GM10266 (cell line): ENCODE results near the gene DMBX1.

ENCODE experiments used
- DNase-seq: peaks from one replicate; pipeline ENCODE4 v3.0.0; 2012; ENCODE audit errors: extremely low spot score
- TF ChIP-seq, protein P1 (sequence below): IDR thresholded peaks from 2 replicates; pipeline ENCODE4 v1.5.1; 2012; ENCODE audit warnings: mild to moderate bottlenecking, low read depth; ENCODE audit not compliant: control insufficient read depth, insufficient read depth; ENCODE audit errors: missing control alignments

The DMBX1 gene

DNA sequence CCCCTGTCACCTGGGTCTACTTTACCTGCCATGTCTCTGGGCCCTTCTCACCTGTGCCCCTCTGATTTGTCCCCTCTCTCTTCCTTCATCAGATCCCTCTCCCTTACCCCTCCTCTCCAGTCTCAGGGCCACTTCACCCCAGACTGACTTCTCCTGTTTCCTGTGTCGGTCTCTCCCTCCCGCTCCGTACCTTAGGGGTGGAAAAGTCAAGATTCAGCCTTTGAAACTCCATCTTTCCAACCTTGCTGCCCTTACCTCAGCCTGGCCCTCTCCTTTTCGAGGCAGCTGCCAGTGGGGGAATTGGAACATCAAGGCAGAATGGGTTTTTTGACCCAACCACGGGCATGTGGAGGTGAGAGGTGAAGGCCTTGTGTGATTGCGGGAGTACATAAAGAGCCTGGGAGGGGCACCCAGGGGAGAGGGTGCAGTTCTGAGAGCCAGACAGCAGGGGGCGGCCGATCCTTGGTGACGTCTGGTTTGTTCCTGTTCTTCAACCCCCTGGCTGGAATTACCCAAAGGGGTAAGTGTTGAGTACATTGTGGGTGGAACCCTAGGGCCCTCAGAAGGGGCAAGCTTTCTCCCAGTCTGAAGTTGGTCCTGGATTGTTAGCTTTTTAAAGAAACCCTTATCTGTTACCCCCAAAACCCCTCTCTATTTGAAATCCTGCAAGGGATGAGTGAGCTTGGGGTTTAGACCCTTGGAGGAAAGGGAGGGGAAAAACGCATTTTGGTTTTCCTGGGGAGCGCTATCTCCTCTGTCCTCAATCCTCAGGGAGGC, 12.3 kb upstream of the DMBX1 start:
- TF ChIP-seq, protein P1, sequence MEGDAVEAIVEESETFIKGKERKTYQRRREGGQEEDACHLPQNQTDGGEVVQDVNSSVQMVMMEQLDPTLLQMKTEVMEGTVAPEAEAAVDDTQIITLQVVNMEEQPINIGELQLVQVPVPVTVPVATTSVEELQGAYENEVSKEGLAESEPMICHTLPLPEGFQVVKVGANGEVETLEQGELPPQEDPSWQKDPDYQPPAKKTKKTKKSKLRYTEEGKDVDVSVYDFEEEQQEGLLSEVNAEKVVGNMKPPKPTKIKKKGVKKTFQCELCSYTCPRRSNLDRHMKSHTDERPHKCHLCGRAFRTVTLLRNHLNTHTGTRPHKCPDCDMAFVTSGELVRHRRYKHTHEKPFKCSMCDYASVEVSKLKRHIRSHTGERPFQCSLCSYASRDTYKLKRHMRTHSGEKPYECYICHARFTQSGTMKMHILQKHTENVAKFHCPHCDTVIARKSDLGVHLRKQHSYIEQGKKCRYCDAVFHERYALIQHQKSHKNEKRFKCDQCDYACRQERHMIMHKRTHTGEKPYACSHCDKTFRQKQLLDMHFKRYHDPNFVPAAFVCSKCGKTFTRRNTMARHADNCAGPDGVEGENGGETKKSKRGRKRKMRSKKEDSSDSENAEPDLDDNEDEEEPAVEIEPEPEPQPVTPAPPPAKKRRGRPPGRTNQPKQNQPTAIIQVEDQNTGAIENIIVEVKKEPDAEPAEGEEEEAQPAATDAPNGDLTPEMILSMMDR: peak; percentile 87
- DNase-seq: peak; percentile 91

DNA sequence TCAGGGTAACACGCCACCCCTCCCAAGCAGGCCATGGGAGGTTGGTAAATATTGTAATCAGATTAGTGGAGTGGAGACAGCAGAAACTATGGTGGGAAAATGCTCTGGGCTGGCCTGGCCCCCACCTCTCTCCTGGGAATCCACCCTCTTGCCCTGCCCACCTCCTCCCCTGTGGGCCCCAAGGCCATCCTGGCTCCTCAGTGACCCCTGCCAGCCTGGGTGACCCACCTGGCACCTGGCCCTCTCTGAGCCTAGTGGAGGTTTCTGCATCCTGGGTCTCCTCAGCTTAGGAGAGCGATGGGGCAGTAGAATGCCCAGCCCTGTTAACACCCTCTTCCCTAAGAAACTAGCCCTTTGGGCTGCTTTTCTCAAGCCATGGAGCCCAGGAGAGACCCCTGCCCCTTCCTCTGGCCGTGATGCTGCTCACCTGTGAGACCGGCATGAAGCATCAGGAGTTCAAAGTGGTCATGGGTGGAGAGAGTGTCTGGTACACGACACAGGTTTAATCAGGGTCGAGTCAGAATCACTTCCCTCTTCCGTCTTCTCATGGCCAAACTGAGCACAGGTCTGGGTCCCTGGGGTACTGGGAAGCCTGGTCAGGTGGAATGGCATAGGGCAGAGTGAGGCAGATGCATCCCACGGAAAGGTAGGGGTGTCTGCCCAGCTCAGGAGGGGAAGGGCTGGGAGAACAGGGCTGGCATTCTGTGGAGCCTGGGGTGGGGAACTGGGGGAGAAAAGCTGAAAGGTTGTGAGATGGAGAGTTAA, 10.7 kb upstream of the DMBX1 start:
- TF ChIP-seq, protein P1: no peak
- no peak for DNase-seq

DNA sequence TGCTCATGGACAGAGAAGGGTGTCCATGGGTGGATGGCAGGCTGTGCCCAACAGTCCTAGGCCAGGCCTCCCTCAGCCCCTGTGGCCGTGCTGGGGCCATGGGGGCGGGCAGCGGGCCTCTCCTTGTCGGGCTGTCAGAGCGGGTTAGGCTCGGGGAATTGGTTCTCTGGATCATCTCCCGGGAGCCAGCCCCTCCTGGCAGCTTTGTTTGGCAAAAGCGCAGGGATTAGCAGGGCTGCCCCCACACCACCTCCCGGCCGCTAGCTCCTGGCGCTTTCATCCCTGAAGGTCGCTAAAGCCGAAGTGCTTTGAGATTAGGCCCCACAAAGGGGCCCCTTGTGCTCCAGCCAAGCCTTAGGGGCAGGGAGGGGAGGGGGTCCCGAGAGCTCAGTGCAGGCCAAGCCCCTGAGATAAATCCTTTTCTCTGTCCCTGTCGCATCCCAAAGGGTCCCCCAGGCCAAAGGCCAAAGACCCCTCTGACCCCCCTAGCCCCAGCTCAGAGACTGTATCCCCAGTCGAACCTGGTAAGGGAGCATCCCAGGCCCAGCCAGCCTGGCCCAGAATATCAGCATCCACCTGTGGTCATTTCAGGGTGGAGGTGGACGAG, 9.8 kb upstream of the DMBX1 start:
- no peak for DNase-seq
- TF ChIP-seq, protein P1: no peak

DNA sequence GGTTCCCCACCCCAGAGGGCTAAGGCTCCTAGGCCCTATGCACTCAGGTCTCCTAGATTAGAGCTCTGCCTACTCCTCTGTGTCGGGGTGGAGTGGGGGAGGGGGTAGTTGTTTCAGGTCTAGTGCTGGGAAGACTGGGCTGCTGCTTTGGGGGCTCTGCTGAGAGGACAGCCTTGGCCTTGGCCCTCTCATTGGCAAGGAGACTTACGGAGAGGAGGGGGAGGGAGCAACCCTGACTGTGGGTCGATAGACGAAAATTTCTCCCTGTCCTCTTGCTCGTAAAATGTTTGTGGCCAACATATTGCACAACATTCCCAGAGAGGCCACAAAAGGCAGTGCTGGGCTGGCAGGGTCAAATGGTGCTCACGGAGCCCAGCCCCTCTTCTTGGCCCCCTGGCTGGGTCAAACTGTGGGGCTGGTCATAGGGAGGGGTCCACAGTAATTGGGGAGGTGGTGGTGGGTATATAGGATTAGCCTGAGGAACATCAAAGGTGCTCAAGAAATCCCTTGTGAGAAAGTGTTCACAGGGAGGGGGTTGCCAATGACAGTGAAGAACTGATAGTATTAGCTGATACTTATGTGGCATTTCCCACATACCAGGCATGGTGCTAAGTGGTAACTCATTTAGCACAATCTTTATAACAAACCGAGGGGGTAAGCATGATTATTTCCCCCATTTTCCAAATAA, 8.5 kb upstream of the DMBX1 start:
- no peak for DNase-seq
- TF ChIP-seq, protein P1: no peak

DNA sequence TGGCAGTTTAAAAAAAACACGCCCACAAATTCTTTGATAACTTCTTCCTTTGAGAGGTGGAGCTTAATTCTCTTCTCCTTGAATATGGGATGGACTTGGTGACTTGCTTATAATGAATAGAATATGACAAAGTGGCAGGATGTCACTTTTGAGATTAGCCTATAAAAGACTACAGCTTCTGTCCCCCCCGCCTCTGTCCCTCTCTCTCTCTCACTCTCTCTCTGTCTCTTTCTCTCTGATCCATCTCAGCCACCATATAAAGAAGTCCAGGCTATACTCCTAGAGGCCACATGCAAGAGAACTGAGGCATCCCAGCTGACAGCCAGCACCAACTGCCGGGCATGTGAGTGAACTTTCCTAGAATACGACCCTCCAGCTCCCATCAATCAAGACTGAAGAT, 7.7 kb upstream of the DMBX1 start:
- no peak for DNase-seq
- TF ChIP-seq, protein P1: no peak

DNA sequence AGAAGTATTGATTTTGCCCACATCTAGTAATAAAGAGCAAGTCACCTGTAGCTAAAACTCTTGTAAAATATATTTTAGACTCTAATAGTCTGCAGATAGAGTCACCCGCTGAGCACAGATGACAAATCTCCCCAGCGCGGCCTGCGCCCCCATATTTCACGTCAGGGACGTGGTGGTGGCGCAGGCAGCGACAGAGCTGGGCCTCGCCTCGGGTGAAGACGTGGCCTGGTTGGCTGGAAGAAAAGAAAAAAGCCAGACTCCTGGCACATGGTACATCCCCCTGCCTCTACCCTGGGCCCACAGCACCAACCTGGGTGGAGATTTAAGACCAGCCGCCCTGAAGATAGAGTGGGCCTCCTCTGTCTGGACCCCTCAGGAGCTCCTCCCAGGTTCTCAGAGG, 6.0 kb upstream of the DMBX1 start:
- DNase-seq: no peak

More for the DNA sequence above, 6.0 kb upstream of the DMBX1 start:
- TF ChIP-seq, protein P1: no peak
